ENCODE data around the gene BRSK1.
A peak's percentile ranks its signal among the peaks of the same experiment; 100 is the strongest.

Gene BRSK1

DNA sequence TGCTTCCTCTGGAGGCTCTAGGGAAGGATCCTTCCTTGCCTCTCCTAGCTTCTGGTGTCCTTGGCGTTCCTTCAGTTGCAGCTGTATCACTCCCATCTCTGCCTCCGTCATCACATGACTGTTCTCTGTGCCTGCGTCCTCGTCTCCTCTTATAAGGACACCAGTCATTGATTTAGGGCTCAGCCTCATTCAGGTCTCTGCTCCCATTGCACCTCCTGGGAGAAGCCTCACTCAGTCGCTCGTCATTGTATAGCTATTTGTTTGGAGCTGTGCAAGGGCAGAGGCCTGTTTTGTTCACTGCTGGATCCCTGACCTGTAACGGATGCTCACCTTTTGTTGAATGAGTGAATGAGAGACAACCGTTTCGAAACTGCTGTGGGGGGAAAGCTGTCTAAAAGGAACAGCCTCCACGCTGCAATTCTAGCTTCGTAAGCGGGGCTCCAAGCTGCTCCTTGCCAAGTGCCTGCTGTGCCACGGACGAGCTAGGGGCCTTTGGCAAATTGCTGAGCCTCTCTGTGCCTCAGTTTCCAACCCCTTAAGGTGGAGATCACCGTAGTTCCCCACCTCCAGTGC, 17.2 kb downstream of the BRSK1 start:
- peaks cover 4% of the 10 kb centered on the region for H3K4me1 ChIP-seq (ENCODE audit: insufficient read depth, low read length, poor library complexity, severe bottlenecking)
- TF ChIP-seq, protein P1, sequence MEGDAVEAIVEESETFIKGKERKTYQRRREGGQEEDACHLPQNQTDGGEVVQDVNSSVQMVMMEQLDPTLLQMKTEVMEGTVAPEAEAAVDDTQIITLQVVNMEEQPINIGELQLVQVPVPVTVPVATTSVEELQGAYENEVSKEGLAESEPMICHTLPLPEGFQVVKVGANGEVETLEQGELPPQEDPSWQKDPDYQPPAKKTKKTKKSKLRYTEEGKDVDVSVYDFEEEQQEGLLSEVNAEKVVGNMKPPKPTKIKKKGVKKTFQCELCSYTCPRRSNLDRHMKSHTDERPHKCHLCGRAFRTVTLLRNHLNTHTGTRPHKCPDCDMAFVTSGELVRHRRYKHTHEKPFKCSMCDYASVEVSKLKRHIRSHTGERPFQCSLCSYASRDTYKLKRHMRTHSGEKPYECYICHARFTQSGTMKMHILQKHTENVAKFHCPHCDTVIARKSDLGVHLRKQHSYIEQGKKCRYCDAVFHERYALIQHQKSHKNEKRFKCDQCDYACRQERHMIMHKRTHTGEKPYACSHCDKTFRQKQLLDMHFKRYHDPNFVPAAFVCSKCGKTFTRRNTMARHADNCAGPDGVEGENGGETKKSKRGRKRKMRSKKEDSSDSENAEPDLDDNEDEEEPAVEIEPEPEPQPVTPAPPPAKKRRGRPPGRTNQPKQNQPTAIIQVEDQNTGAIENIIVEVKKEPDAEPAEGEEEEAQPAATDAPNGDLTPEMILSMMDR (conservative IDR thresholded peaks at IDR 0.05; ENCODE audit: low read length): no peak
- TF ChIP-seq EZH2phosphoT487 (IDR thresholded peaks at IDR 0.05; ENCODE audit: borderline replicate concordance): no peak
- H3K79me2 ChIP-seq (ENCODE audit: insufficient read depth, low read length): no peaks in the 10 kb centered on the region
- H3K9me3 ChIP-seq (ENCODE audit: insufficient read depth, low read depth, low read length): no peaks in the 10 kb centered on the region
- no peaks in the 10 kb centered on the region for H3K27me3 ChIP-seq (ENCODE audit: insufficient read depth, low read length, poor library complexity, severe bottlenecking)
- no peaks in the 10 kb centered on the region for H3K36me3 ChIP-seq (ENCODE audit: insufficient read depth, low read length)
- no peaks in the 10 kb centered on the region for H4K20me1 ChIP-seq (ENCODE audit: insufficient read depth, low read length, poor library complexity, severe bottlenecking)
- H3K4me2 ChIP-seq (ENCODE audit: low read depth, low read length, poor library complexity, severe bottlenecking): peak overlapping the region; percentile 75
- H3K4me3 ChIP-seq (ENCODE audit: low read length, poor library complexity, severe bottlenecking): no peak overlapping the region
- peak overlapping the region; percentile 88; the same call in 1 of the 2 replicates for H2AFZ ChIP-seq (ENCODE audit: low read length)
- no peaks in the 10 kb centered on the region for H3F3A ChIP-seq (ENCODE audit: low read depth)
- no peaks in the 10 kb centered on the region for H3K9me2 ChIP-seq (replicated peaks; ENCODE audit: low read depth, low read length)
- H3K9ac ChIP-seq (ENCODE audit: low read depth, low read length, poor library complexity, severe bottlenecking): peak overlapping the region; percentile 58

DNA sequence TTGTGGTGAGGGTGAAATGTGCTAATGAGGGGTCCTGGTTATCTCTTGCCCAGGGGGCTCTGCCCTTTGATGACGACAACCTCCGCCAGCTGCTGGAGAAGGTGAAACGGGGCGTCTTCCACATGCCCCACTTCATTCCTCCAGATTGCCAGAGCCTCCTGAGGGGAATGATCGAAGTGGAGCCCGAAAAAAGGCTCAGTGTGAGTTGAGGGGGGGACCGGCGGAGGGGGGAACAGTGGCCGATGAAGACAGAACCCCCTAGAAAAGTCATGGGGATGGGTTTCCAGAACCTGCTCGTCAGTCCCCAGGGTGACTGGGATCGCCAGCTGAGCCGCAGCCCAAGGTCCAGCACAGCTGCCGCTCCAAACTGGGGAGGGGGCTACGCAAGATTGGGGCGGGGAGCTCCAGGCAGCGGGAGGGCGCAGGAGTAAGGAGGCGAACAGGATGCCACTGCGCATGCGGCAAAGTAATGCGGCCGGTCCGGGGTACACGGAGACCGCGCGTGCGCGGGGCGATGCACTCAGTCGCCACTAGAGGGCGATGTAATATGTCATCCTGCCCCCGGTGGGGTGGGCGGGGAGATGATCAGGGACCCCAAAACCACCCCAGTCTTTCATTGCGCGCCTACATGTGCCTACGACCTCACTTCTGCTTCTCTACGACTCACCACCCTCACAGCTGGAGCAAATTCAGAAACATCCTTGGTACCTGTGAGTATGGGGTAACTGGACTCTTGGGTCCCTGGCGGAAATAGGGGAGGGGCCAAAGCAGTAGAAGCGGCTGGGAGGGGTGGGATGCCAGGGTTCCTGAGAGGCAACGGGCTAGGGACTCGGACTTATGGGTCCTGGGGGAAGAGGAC, 17.9 kb downstream of the BRSK1 start:
- Histone ChIP-seq H3K79me2 (ENCODE audit: insufficient read depth, low read length) (no peaks in the 10 kb centered on the region), H2AFZ (ENCODE audit: low read length) (peak overlapping the region; percentile 88), H3F3A (ENCODE audit: low read depth) (no peaks in the 10 kb centered on the region), H3K9ac (ENCODE audit: low read depth, low read length, poor library complexity, severe bottlenecking) (peak overlapping the region; percentile 58), H3K4me3 (ENCODE audit: low read length, poor library complexity, severe bottlenecking) (peak overlapping the region; percentile 69), H4K20me1 (ENCODE audit: insufficient read depth, low read length, poor library complexity, severe bottlenecking) (no peaks in the 10 kb centered on the region), H3K27me3 (ENCODE audit: insufficient read depth, low read length, poor library complexity, severe bottlenecking) (no peaks in the 10 kb centered on the region), H3K4me1 (ENCODE audit: insufficient read depth, low read length, poor library complexity, severe bottlenecking) (peaks cover 5% of the 10 kb centered on the region), H3K4me2 (ENCODE audit: low read depth, low read length, poor library complexity, severe bottlenecking) (peak overlapping the region; percentile 75), H3K36me3 (ENCODE audit: insufficient read depth, low read length) (no peaks in the 10 kb centered on the region), H3K9me3 (ENCODE audit: insufficient read depth, low read depth, low read length) (no peaks in the 10 kb centered on the region), H3K9me2 (replicated peaks; ENCODE audit: low read depth, low read length) (no peaks in the 10 kb centered on the region)
- no peak for TF ChIP-seq EZH2phosphoT487 (IDR thresholded peaks at IDR 0.05; ENCODE audit: borderline replicate concordance)
- TF ChIP-seq, protein P1 (conservative IDR thresholded peaks at IDR 0.05; ENCODE audit: low read length): peak; percentile 93

DNA sequence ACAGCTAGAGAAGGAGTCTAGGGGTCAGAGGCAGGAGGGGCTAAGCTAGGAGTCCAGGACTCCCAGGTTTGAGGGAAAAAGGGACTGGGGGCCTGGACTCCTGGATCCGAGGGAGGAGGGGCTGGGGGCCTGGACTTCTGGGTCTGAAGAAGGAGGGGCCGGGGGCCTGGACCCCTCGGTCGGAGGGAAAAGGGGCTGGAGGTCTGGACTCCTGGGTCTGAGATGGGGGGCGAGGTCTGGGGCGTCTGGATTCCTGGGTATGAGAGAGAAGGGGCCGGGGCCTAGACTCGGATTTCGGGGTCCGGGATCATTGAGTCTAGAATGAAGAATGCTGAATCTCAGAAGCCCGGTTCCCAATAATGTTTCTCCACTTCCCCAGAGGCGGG, 18.5 kb downstream of the BRSK1 start:
- peak overlapping the region; percentile 58 for H3K9ac ChIP-seq (ENCODE audit: low read depth, low read length, poor library complexity, severe bottlenecking)
- no peaks in the 10 kb centered on the region for H3K27me3 ChIP-seq (ENCODE audit: insufficient read depth, low read length, poor library complexity, severe bottlenecking)
- peaks cover 5% of the 10 kb centered on the region for H3K4me1 ChIP-seq (ENCODE audit: insufficient read depth, low read length, poor library complexity, severe bottlenecking)
- H2AFZ ChIP-seq (ENCODE audit: low read length): peak overlapping the region; percentile 88; the same call in 1 of the 2 replicates
- no peaks in the 10 kb centered on the region for H3K9me3 ChIP-seq (ENCODE audit: insufficient read depth, low read depth, low read length)
- no peaks in the 10 kb centered on the region for H3F3A ChIP-seq (ENCODE audit: low read depth)
- H3K4me2 ChIP-seq (ENCODE audit: low read depth, low read length, poor library complexity, severe bottlenecking): peak overlapping the region; percentile 75
- no peak for TF ChIP-seq EZH2phosphoT487 (IDR thresholded peaks at IDR 0.05; ENCODE audit: borderline replicate concordance)
- TF ChIP-seq, protein P1 (conservative IDR thresholded peaks at IDR 0.05; ENCODE audit: low read length): no peak
- H3K36me3 ChIP-seq (ENCODE audit: insufficient read depth, low read length): no peaks in the 10 kb centered on the region
- peak overlapping the region; percentile 69 for H3K4me3 ChIP-seq (ENCODE audit: low read length, poor library complexity, severe bottlenecking)
- no peaks in the 10 kb centered on the region for H4K20me1 ChIP-seq (ENCODE audit: insufficient read depth, low read length, poor library complexity, severe bottlenecking)
- H3K79me2 ChIP-seq (ENCODE audit: insufficient read depth, low read length): no peaks in the 10 kb centered on the region
- no peaks in the 10 kb centered on the region for H3K9me2 ChIP-seq (replicated peaks; ENCODE audit: low read depth, low read length)
